IMR-90 (cell line): ENCODE data around the gene TUBB2B. TPM values are rescaled to one million over a fixed set of nuclear protein-coding genes. Genes with fewer than 3 reads are reported as not detected.
"Not testable (repeated sequence)": the region's sequence is repeated elsewhere in the genome, so short reads cannot be mapped to it uniquely, and the experiment has no call there.

Experiments used
- ATAC-seq: fragments of 200-7000 bp; cut with Tn5 transposase; 2 replicates; pipeline ENCODE4 v1.9.1; 2020; ENCODE audit warnings: low read depth, mild to moderate bottlenecking, moderate library complexity
- BruUV-seq: library from RNA; stranded (reverse); fragments of 400-500 nt; replicated peaks from 2 replicates; lab custom pipeline; 2021; lab: Mats Ljungman, UMichigan
- CTCF ChIA-PET: fragments of 300-600 bp; formaldehyde crosslinking; extraction: SDS; loops from one replicate; lab custom pipeline; 2021; ENCODE audit warnings: antibody characterized with exemption; lab: Yijun Ruan, JAX
- POLR2A ChIA-PET: fragments of 300-600 bp; sonication (Branson Sonifier 250); formaldehyde crosslinking; loops from one replicate; lab custom pipeline; 2022; ENCODE audit warnings: antibody characterized with exemption; ENCODE audit not compliant: unreplicated experiment; lab: Charles Lee
- DNase-seq: peaks from one replicate; pipeline ENCODE4 v3.0.0; 2013
- H2AFZ ChIP-seq: replicated peaks from 2 replicates; pipeline ENCODE3; 2013; ENCODE audit warnings: low read length, mild to moderate bottlenecking; ENCODE audit not compliant: poor library complexity
- H2AK5ac ChIP-seq: 2 replicates; pipeline ENCODE4 v1.6.1; 2013; ENCODE audit warnings: low read depth, low read length, inconsistent platforms
- H2AK9ac ChIP-seq: replicated peaks from 2 replicates; pipeline ENCODE3; 2013; ENCODE audit warnings: mild to moderate bottlenecking, low read depth, low read length, moderate library complexity; ENCODE audit not compliant: poor library complexity
- H2BK120ac ChIP-seq: 2 replicates; pipeline ENCODE4 v1.6.1; 2013; ENCODE audit warnings: low read depth, low read length, inconsistent platforms
- H2BK15ac ChIP-seq: 3 replicates; pipeline ENCODE4 v1.6.1; 2013; ENCODE audit warnings: low read depth, low read length, inconsistent platforms
- H2BK20ac ChIP-seq: 2 replicates; pipeline ENCODE4 v1.6.1; 2013; ENCODE audit warnings: low read depth, mild to moderate bottlenecking, inconsistent platforms, low read length, moderate library complexity
- H2BK5ac ChIP-seq: 2 replicates; pipeline ENCODE4 v1.6.1; 2013; ENCODE audit warnings: mild to moderate bottlenecking, low read depth, low read length, inconsistent platforms; ENCODE audit not compliant: poor library complexity, severe bottlenecking
- H3K14ac ChIP-seq: replicated peaks from 2 replicates; pipeline ENCODE4 v1.6.1; 2013; ENCODE audit warnings: low read depth, low read length, inconsistent platforms
- H3K18ac ChIP-seq: 2 replicates; pipeline ENCODE4 v1.6.1; 2013; ENCODE audit warnings: low read depth, low read length, control low read depth
- H3K23ac ChIP-seq: 2 replicates; pipeline ENCODE4 v1.6.1; 2013; ENCODE audit warnings: low read depth, low read length, inconsistent platforms
- H3K27ac ChIP-seq: 2 replicates; pipeline ENCODE4 v1.5.1; 2013; ENCODE audit warnings: mild to moderate bottlenecking, control low read depth, low read length; ENCODE audit not compliant: insufficient read depth
- H3K27me3 ChIP-seq: 2 replicates; pipeline ENCODE4 v1.6.1; 2013; ENCODE audit warnings: low read length; ENCODE audit not compliant: control insufficient read depth, insufficient read depth
- H3K36me3 ChIP-seq: 2 replicates; pipeline ENCODE4 v1.6.1; 2013; ENCODE audit warnings: low read length, mixed read lengths; ENCODE audit not compliant: control insufficient read depth, insufficient read depth
- H3K4ac ChIP-seq: 2 replicates; pipeline ENCODE4 v1.6.1; 2013; ENCODE audit warnings: low read depth, low read length, inconsistent platforms
- H3K4me1 ChIP-seq: 2 replicates; pipeline ENCODE4 v1.6.1; 2013; ENCODE audit warnings: low read length, mixed read lengths; ENCODE audit not compliant: control insufficient read depth, insufficient read depth
- H3K4me2 ChIP-seq: 2 replicates; pipeline ENCODE4 v1.6.1; 2013; ENCODE audit warnings: low read depth, mild to moderate bottlenecking, control low read depth, low read length, moderate library complexity
- H3K4me3 ChIP-seq: 2 replicates; pipeline ENCODE4 v1.5.1; 2013; ENCODE audit warnings: low read depth, mild to moderate bottlenecking, control low read depth, low read length, moderate library complexity; ENCODE audit not compliant: insufficient read depth
- H3K56ac ChIP-seq: 2 replicates; pipeline ENCODE4 v1.6.1; 2013; ENCODE audit warnings: low read length, inconsistent platforms; ENCODE audit not compliant: insufficient read depth; ENCODE audit errors: extremely low read depth
- H3K79me1 ChIP-seq, 2 experiments: 2 replicates each; pipeline ENCODE4 v1.6.1; 2013; ENCODE audit warnings: low read length in 2 of 2, inconsistent platforms in 1 of 2, low read depth in 1 of 2
- H3K9ac ChIP-seq: 2 replicates; pipeline ENCODE4 v1.6.1; 2013; ENCODE audit warnings: low read depth, low read length, control low read depth
- H3K9me1 ChIP-seq: 2 replicates; pipeline ENCODE4 v1.6.1; 2013; ENCODE audit warnings: low read length, inconsistent platforms; ENCODE audit not compliant: insufficient read depth
- H3K9me3 ChIP-seq: 2 replicates; pipeline ENCODE4 v1.6.1; 2013; ENCODE audit warnings: low read length; ENCODE audit not compliant: control insufficient read depth, insufficient read depth
- H4K20me1 ChIP-seq: 2 replicates; pipeline ENCODE4 v1.6.1; 2013; ENCODE audit warnings: low read length, inconsistent platforms; ENCODE audit not compliant: insufficient read depth
- H4K5ac ChIP-seq: 2 replicates; pipeline ENCODE4 v1.6.1; 2013; ENCODE audit warnings: mild to moderate bottlenecking, low read depth, low read length, control low read depth
- H4K8ac ChIP-seq, 2 experiments: 2 replicates each; pipeline ENCODE4 v1.6.1; 2013; ENCODE audit warnings: low read depth in 2 of 2, low read length in 2 of 2, control low read depth in 1 of 2, inconsistent platforms in 1 of 2
- H4K91ac ChIP-seq: 2 replicates; pipeline ENCODE4 v1.6.1; 2013; ENCODE audit warnings: low read depth, low read length, inconsistent platforms; ENCODE audit not compliant: insufficient read depth
- ELK1 ChIP-seq: fragments of 150-350 bp; IDR thresholded peaks from 2 replicates; pipeline ENCODE4 v1.6.1; 2016; ENCODE audit warnings: low read depth, mild to moderate bottlenecking, low read length, moderate library complexity, borderline replicate concordance
- MAFK ChIP-seq: IDR thresholded peaks from 2 replicates; pipeline ENCODE4 v1.6.1; 2012; ENCODE audit warnings: low read depth, low read length, improper control_type of control experiment
- MXI1 ChIP-seq: IDR thresholded peaks from 2 replicates; pipeline ENCODE4 v1.6.1; 2012; ENCODE audit warnings: low read depth, mild to moderate bottlenecking, low read length, moderate library complexity, borderline replicate concordance
- POLR2A ChIP-seq: IDR thresholded peaks from 2 replicates; pipeline ENCODE4 v1.6.1; 2012; ENCODE audit warnings: mild to moderate bottlenecking, low read depth, low read length
- WGBS, 2 experiments: methylation state at CpG; one replicate each; pipeline versions ENCODE4 v1.1.5 to v1.1.7; 2013; ENCODE audit warnings: missing lambda C conversion rate in 2 of 2; ENCODE audit not compliant: insufficient read length in 1 of 2; ENCODE audit errors: extremely low coverage in 2 of 2; 5-methylcytosine and 5-hydroxymethylcytosine counted together
- dilution Hi-C: fragments of 300-500 bp; cut with HindIII; formaldehyde crosslinking; loops from one replicate; pipeline ENCODE4 v1.14.3; 2018; ENCODE audit warnings: low sequenced_read_pairs; ENCODE audit not compliant: unreplicated experiment
- in situ Hi-C: fragments of 300-500 bp; cut with MboI; formaldehyde crosslinking; loops from 3 replicates; pipeline ENCODE4 v1.14.3; 2019; ENCODE audit warnings: low sequenced_read_pairs, inconsistent platforms, mixed read lengths
- intact Hi-C: fragments of 100-400 bp; cut with micrococcal nuclease; formaldehyde crosslinking; loops from 2 replicates; pipeline ENCODE4 v1.10.0; 2022
- polyA plus RNA-seq, 3 experiments: library from polyadenylated mRNA; depleted of rRNA; stranded (reverse); fragments of >200 nt; gene quantifications; 2 replicates each; pipeline ENCODE4 v1.2.3, GENCODE V29; 2012; ENCODE audit warnings: low replicate concordance in 1 of 3
- total RNA-seq: library from RNA; depleted of rRNA; stranded (reverse); fragments of >200 nt; gene quantifications from 2 replicates; pipeline ENCODE4 v1.2.3, GENCODE V29; 2012

Gene TUBB2B
- total and polyA plus RNA-seq, 2 of the 4 experiments (the other 2 are of a cell fraction), result 13.6 to 21.1 TPM

- TF ChIP-seq ELK1, result no peak
- no peak for TF ChIP-seq POLR2A
- TF ChIP-seq MXI1, result no peak
- TF ChIP-seq MAFK, result no peak
Measured at GRCh38 chr6:3242768-3243167, 15.3 kb upstream of the TUBB2B start (continued).

- in situ Hi-C loops, ATAC-seq, H3K9me3 ChIP-seq, H3K27me3 ChIP-seq, H3K9ac ChIP-seq, H3K27ac ChIP-seq, H3K23ac ChIP-seq, H3K56ac ChIP-seq, H4K8ac ChIP-seq, H2BK15ac ChIP-seq, H3K9me1 ChIP-seq, H3K4me2 ChIP-seq, H3K4ac ChIP-seq, H3K4me3 ChIP-seq, BruUV-seq, DNase-seq, POLR2A ChIA-PET, CTCF ChIA-PET, H4K91ac ChIP-seq, H3K36me3 ChIP-seq, dilution Hi-C loops, H2BK20ac ChIP-seq, H2BK5ac ChIP-seq, H3K4me1 ChIP-seq, H2AK5ac ChIP-seq, H2AK9ac ChIP-seq, H3K18ac ChIP-seq, H2AFZ ChIP-seq, H3K79me1 ChIP-seq, H4K20me1 ChIP-seq, H4K5ac ChIP-seq, H2BK120ac ChIP-seq, intact Hi-C loops, H3K14ac ChIP-seq: not testable (repeated sequence)
- no CpG with 5 or more reads among the region's 4 CpGs for WGBS, 2 experiments
Measured at GRCh38 chr6:3241745-3242144, 14.3 kb upstream of the TUBB2B start.
